Neural cell (in vitro differentiated cells): ENCODE measurements around the gene SH3RF2. TPM values are rescaled to one million over a fixed set of nuclear protein-coding genes. Genes with fewer than 3 reads are reported as not detected.

Experiments
- H2AFZ ChIP-seq: fragments of 200-600, 300-800 bp; sonication (generic), shearing (Covaris generic); 2 replicates; pipeline ENCODE4 v1.6.0; 2014; ENCODE audit warnings: low read depth, mild to moderate bottlenecking, antibody characterized with exemption, low read length, moderate library complexity
- H3F3A ChIP-seq: fragments of 200-600 bp; shearing (Covaris generic); 2 replicates; pipeline ENCODE4 v1.6.1; 2016; ENCODE audit warnings: mild to moderate bottlenecking, moderate library complexity, mixed read lengths, antibody characterized with exemption, low read length; ENCODE audit not compliant: insufficient read depth, poor library complexity, severe bottlenecking
- H3K27ac ChIP-seq: fragments of 200-600, 300-800 bp; sonication (generic), shearing (Covaris generic); 2 replicates; pipeline ENCODE4 v1.5.1; 2014; ENCODE audit warnings: mild to moderate bottlenecking, low read length, moderate library complexity
- H3K27me3 ChIP-seq: fragments of 300-800, 200-600 bp; sonication (generic), shearing (Covaris generic); 2 replicates; pipeline ENCODE4 v1.6.0; 2014; ENCODE audit warnings: mild to moderate bottlenecking, low read depth, low read length, moderate library complexity; ENCODE audit not compliant: insufficient read depth
- H3K36me3 ChIP-seq: fragments of 300-800, 200-600 bp; sonication (generic), shearing (Covaris generic); 2 replicates; pipeline ENCODE4 v1.5.1; 2014; ENCODE audit warnings: mild to moderate bottlenecking, antibody characterized with exemption, low read length, moderate library complexity; ENCODE audit not compliant: insufficient read depth
- H3K4me2 ChIP-seq: fragments of 300-800, 200-600 bp; sonication (generic), shearing (Covaris generic); 2 replicates; pipeline ENCODE4 v1.6.0; 2014; ENCODE audit warnings: mild to moderate bottlenecking, low read length
- H3K4me3 ChIP-seq: fragments of 300-800, 200-600 bp; sonication (generic), shearing (Covaris generic); 2 replicates; pipeline ENCODE4 v1.5.1; 2014; ENCODE audit warnings: mild to moderate bottlenecking, low read length, moderate library complexity
- H3K79me2 ChIP-seq: fragments of 200-600 bp; shearing (Covaris generic); replicated peaks from 2 replicates; pipeline ENCODE4 v1.6.0; 2014; ENCODE audit warnings: mild to moderate bottlenecking, low read length, moderate library complexity; ENCODE audit not compliant: insufficient read depth
- H3K9ac ChIP-seq: fragments of 300-800, 200-600 bp; sonication (generic), shearing (Covaris generic); 2 replicates; pipeline ENCODE4 v1.6.1; 2016; ENCODE audit warnings: mild to moderate bottlenecking, low read length, mixed read lengths
- H3K9me2 ChIP-seq: fragments of 200-600 bp; shearing (Covaris generic); 2 replicates; pipeline ENCODE4 v1.6.1; 2016; ENCODE audit warnings: mild to moderate bottlenecking, low read length, mixed read lengths; ENCODE audit not compliant: insufficient read depth
- H3K9me3 ChIP-seq: fragments of 200-600, 300-800 bp; sonication (generic), shearing (Covaris generic); 2 replicates; pipeline ENCODE4 v1.6.1; 2016; ENCODE audit warnings: mild to moderate bottlenecking, mixed run types, low read length, moderate library complexity, mixed read lengths
- H4K20me1 ChIP-seq: fragments of 200-600 bp; shearing (Covaris generic); 2 replicates; pipeline ENCODE4 v1.6.1; 2016; ENCODE audit warnings: mild to moderate bottlenecking, mixed run types; ENCODE audit not compliant: insufficient read depth
- EP300 ChIP-seq: fragments of 450-650 bp; conservative IDR thresholded peaks from 2 replicates; pipeline ENCODE4 v1.6.1; 2014; ENCODE audit warnings: antibody characterized with exemption, mild to moderate bottlenecking, moderate library complexity; ENCODE audit not compliant: poor library complexity, severe bottlenecking
- EZH2 ChIP-seq: fragments of 200-600, 300-800 bp; shearing (Covaris generic), sonication (generic); IDR thresholded peaks from 2 replicates; pipeline ENCODE4 v1.6.1; 2014; ENCODE audit warnings: antibody characterized with exemption, low read length, borderline replicate concordance, mild to moderate bottlenecking; ENCODE audit not compliant: insufficient read depth, poor library complexity, severe bottlenecking
- MXI1 ChIP-seq: fragments of 450-650 bp; conservative IDR thresholded peaks from 2 replicates; pipeline ENCODE4 v1.6.1; 2014; ENCODE audit warnings: antibody characterized with exemption, mild to moderate bottlenecking; ENCODE audit not compliant: poor library complexity, severe bottlenecking
- POLR2AphosphoS5 ChIP-seq: IDR thresholded peaks from 2 replicates; pipeline ENCODE4 v1.6.1; 2012
- RAD21 ChIP-seq: fragments of 450-650 bp; conservative IDR thresholded peaks from 2 replicates; pipeline ENCODE4 v1.6.1; 2014; ENCODE audit warnings: antibody characterized with exemption, mild to moderate bottlenecking, moderate library complexity
- SMC3 ChIP-seq: fragments of 450-650 bp; conservative IDR thresholded peaks from 2 replicates; pipeline ENCODE4 v1.6.1; 2014; ENCODE audit warnings: antibody characterized with exemption, mild to moderate bottlenecking, moderate library complexity; ENCODE audit not compliant: poor library complexity
- TAF1 ChIP-seq: IDR thresholded peaks from 2 replicates; pipeline ENCODE4 v1.6.1; 2012; ENCODE audit warnings: low read depth
- polyA plus RNA-seq: library from polyadenylated mRNA; depleted of rRNA; stranded (reverse); fragments of >200 nt; gene quantifications from 2 replicates; pipeline ENCODE4 v1.2.3, GENCODE V29; 2014
- TF ChIP-seq, protein P1 (sequence below): fragments of 450-650 bp; IDR thresholded peaks from 2 replicates; pipeline ENCODE4 v1.5.1; 2014; ENCODE audit warnings: antibody characterized with exemption, mild to moderate bottlenecking, moderate library complexity; ENCODE audit not compliant: poor library complexity, severe bottlenecking
- TF ChIP-seq, protein P2 (sequence below): IDR thresholded peaks from 2 replicates; pipeline ENCODE4 v1.6.1; 2012; ENCODE audit warnings: borderline replicate concordance

SH3RF2 gene
- polyA plus RNA-seq, 1 donor from 2014 or later: not detected

DNA sequence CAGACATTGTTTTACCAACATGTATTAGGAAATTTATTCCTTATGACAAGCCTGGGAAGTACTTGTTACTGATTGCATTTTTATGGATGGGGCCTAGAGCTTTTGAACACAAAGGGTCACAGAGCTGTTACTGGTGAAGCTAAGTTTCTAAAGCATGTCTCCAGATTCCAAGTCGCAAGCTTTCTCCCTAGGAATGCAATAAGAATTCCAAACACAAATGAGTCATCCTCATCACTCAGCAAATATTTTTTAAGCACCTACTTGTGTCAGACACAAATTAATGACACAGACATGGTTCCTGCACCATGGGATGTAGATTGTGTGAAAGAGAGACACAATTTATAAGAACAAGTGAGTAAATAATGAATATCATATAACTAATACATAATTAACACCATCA, 11.0 kb upstream of the SH3RF2 start:
- Histone ChIP-seq H3F3A (no peaks in the 10 kb centered on the region), H3K4me2 (no peak overlapping the region), H4K20me1 (no peaks in the 10 kb centered on the region), H3K4me3 (no peak overlapping the region), H3K36me3 (no peaks in the 10 kb centered on the region), H3K27ac (no peak overlapping the region), H3K27me3 (no peaks in the 10 kb centered on the region), H2AFZ (no peak overlapping the region), H3K79me2 (no peaks in the 10 kb centered on the region), H3K9me2 (no peaks in the 10 kb centered on the region), H3K9ac (no peak overlapping the region), H3K9me3 (no peaks in the 10 kb centered on the region)
- TF ChIP-seq TAF1: no peak
- no peak for TF ChIP-seq EZH2

DNA sequence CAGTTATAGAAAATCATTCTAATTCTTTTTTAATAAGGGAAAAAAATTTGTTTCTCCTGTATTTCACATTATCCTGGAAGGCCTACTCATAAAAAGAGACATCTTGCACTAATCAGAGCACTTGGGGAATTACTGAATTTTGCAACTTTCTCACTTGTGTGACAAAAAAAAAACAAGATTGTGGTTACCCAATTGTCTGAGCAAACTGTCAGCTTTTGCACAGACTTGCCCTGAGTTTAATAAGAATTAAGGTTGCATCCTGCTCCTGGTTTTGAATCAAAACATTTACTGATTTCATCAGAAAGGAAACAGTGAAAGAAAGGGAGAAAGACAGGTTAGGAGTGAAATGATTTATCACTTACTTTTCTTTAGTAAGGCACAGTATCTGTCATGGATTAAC, 10.6 kb upstream of the SH3RF2 start:
- Histone ChIP-seq H3K27ac (no peak overlapping the region), H3K27me3 (no peaks in the 10 kb centered on the region), H3K79me2 (no peaks in the 10 kb centered on the region), H3F3A (no peaks in the 10 kb centered on the region), H3K36me3 (no peaks in the 10 kb centered on the region), H3K9me2 (no peaks in the 10 kb centered on the region), H2AFZ (no peak overlapping the region), H3K4me2 (no peak overlapping the region), H3K4me3 (no peak overlapping the region), H4K20me1 (no peaks in the 10 kb centered on the region), H3K9ac (no peak overlapping the region), H3K9me3 (no peaks in the 10 kb centered on the region)
- TF ChIP-seq RAD21 (no peak), POLR2AphosphoS5 (no peak), SMC3 (no peak)
- TF ChIP-seq, protein P1, sequence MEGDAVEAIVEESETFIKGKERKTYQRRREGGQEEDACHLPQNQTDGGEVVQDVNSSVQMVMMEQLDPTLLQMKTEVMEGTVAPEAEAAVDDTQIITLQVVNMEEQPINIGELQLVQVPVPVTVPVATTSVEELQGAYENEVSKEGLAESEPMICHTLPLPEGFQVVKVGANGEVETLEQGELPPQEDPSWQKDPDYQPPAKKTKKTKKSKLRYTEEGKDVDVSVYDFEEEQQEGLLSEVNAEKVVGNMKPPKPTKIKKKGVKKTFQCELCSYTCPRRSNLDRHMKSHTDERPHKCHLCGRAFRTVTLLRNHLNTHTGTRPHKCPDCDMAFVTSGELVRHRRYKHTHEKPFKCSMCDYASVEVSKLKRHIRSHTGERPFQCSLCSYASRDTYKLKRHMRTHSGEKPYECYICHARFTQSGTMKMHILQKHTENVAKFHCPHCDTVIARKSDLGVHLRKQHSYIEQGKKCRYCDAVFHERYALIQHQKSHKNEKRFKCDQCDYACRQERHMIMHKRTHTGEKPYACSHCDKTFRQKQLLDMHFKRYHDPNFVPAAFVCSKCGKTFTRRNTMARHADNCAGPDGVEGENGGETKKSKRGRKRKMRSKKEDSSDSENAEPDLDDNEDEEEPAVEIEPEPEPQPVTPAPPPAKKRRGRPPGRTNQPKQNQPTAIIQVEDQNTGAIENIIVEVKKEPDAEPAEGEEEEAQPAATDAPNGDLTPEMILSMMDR: no peak

DNA sequence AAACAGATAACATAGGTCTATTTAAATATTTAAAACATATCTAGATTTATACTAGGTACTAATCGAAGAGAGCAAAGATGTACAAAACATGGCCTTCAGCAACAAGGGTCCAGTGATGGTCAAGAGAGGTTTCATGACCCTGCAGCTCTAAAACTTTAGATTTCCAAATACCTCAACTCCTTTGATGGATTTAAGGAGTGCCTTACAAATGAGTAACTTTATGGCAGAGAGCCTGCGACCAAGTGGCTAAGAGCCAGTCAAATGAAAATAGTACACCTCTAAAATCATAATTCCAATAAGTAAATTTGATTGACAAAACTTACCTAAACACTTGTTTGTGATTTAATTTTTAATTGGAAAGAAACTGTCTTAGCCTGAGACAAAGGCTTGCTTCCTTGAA, 4.7 kb upstream of the SH3RF2 start:
- Histone ChIP-seq H3K9me2 (no peaks in the 10 kb centered on the region), H3K9me3 (no peaks in the 10 kb centered on the region), H3K36me3 (no peaks in the 10 kb centered on the region), H3K4me3 (no peak overlapping the region), H3K9ac (no peak overlapping the region), H3K4me2 (no peak overlapping the region), H3K27ac (no peak overlapping the region), H3K79me2 (no peaks in the 10 kb centered on the region), H4K20me1 (no peaks in the 10 kb centered on the region), H3F3A (no peaks in the 10 kb centered on the region), H3K27me3 (no peaks in the 10 kb centered on the region), H2AFZ (no peak overlapping the region)
- TF ChIP-seq EZH2 (no peak), MXI1 (no peak), EP300 (no peak), RAD21 (no peak), TAF1 (no peak), SMC3 (no peak), POLR2AphosphoS5 (no peak)
- TF ChIP-seq, protein P2, sequence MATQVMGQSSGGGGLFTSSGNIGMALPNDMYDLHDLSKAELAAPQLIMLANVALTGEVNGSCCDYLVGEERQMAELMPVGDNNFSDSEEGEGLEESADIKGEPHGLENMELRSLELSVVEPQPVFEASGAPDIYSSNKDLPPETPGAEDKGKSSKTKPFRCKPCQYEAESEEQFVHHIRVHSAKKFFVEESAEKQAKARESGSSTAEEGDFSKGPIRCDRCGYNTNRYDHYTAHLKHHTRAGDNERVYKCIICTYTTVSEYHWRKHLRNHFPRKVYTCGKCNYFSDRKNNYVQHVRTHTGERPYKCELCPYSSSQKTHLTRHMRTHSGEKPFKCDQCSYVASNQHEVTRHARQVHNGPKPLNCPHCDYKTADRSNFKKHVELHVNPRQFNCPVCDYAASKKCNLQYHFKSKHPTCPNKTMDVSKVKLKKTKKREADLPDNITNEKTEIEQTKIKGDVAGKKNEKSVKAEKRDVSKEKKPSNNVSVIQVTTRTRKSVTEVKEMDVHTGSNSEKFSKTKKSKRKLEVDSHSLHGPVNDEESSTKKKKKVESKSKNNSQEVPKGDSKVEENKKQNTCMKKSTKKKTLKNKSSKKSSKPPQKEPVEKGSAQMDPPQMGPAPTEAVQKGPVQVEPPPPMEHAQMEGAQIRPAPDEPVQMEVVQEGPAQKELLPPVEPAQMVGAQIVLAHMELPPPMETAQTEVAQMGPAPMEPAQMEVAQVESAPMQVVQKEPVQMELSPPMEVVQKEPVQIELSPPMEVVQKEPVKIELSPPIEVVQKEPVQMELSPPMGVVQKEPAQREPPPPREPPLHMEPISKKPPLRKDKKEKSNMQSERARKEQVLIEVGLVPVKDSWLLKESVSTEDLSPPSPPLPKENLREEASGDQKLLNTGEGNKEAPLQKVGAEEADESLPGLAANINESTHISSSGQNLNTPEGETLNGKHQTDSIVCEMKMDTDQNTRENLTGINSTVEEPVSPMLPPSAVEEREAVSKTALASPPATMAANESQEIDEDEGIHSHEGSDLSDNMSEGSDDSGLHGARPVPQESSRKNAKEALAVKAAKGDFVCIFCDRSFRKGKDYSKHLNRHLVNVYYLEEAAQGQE: no peak
- TF ChIP-seq, protein P1: no peak
